GM21381 (cell line): ENCODE measurements around the gene SNRPB2.
A peak's percentile ranks its signal among the peaks of the same experiment; 100 is the strongest.

Source experiments
- ATAC-seq: cut with Tn5 transposase; IDR thresholded peaks from one replicate; pipeline ENCODE4 v1.9.1; 2021; ENCODE audit warnings: mild to moderate bottlenecking, moderate library complexity; ENCODE audit not compliant: unreplicated experiment

Gene SNRPB2

GRCh38 chr20:16729565-16730460 lies at the start of gene SNRPB2:
Gene SNRPB2, plus strand, starts transcription at chr20:16730026. Its CDS starts 1,677 bp downstream, at chr20:16731703.
- ATAC-seq: peak; percentile 99

- ATAC-seq: no peak
These were observed 45.4 kb upstream of the SNRPB2 start for GRCh38 chr20:16684416-16684815.

GRCh38 chr20:16689906-16690305 lies 39.9 kb upstream of the SNRPB2 start:
- no peak for ATAC-seq

- no peak for ATAC-seq
These were observed 38.4 kb upstream of the SNRPB2 start for GRCh38 chr20:16691381-16691780.

GRCh38 chr20:16692009-16692408 lies 37.8 kb upstream of the SNRPB2 start:
- no peak for ATAC-seq

GRCh38 chr20:16692442-16692841 lies 37.4 kb upstream of the SNRPB2 start:
- ATAC-seq: no peak

- ATAC-seq: no peak
These were observed 36.5 kb upstream of the SNRPB2 start for GRCh38 chr20:16693278-16693677.

- no peak for ATAC-seq
These were observed 35.7 kb upstream of the SNRPB2 start for GRCh38 chr20:16694161-16694560.

GRCh38 chr20:16695628-16696027 lies 34.2 kb upstream of the SNRPB2 start:
- no peak for ATAC-seq

- ATAC-seq: no peak
These were observed 30.5 kb upstream of the SNRPB2 start for GRCh38 chr20:16699293-16699692.

GRCh38 chr20:16701296-16701695 lies 28.5 kb upstream of the SNRPB2 start:
- ATAC-seq: no peak

- ATAC-seq: no peak
These were observed 26.3 kb upstream of the SNRPB2 start for GRCh38 chr20:16703570-16703969.

- ATAC-seq: no peak
These were observed 22.2 kb upstream of the SNRPB2 start for GRCh38 chr20:16707674-16708073.

GRCh38 chr20:16708602-16709001 lies 21.2 kb upstream of the SNRPB2 start:
- no peak for ATAC-seq

GRCh38 chr20:16709017-16709416 lies 20.8 kb upstream of the SNRPB2 start:
- ATAC-seq: peak; percentile 83

- no peak for ATAC-seq
These were observed 19.0 kb upstream of the SNRPB2 start for GRCh38 chr20:16710781-16711180.

GRCh38 chr20:16711661-16712258 lies 18.1 kb upstream of the SNRPB2 start:
- no peak for ATAC-seq

- no peak for ATAC-seq
These were observed 17.3 kb upstream of the SNRPB2 start for GRCh38 chr20:16712511-16712947.

GRCh38 chr20:16713066-16713465 lies 16.8 kb upstream of the SNRPB2 start:
- no peak for ATAC-seq

GRCh38 chr20:16714242-16714641 lies 15.6 kb upstream of the SNRPB2 start:
- ATAC-seq: no peak

- no peak for ATAC-seq
These were observed 15.1 kb upstream of the SNRPB2 start for GRCh38 chr20:16714751-16715150.

- ATAC-seq: no peak
These were observed 10.4 kb upstream of the SNRPB2 start for GRCh38 chr20:16719421-16719820.
